SKM-1 treated with dmso at 0.1 percent for 144 hours (cell line): ENCODE measurements around the gene SYNE3.
"Not testable (repeated sequence)": the region's sequence is repeated elsewhere in the genome, so short reads cannot be mapped to it uniquely, and the experiment has no call there.

ENCODE experiments used
- DNase-seq: peaks from one replicate; lab custom pipeline; 2025; ENCODE audit not compliant: unreplicated experiment; lab: John Stamatoyannopoulos, UW

SYNE3 gene

GRCh38 chr14:95523815-95524448, 7.5 kb upstream of the SYNE3 start:
- DNase-seq: no peak

GRCh38 chr14:95523051-95523814, 6.8 kb upstream of the SYNE3 start:
- no peak for DNase-seq

- no peak for DNase-seq
Observed at GRCh38 chr14:95522556-95522955, 6.1 kb upstream of the SYNE3 start.

GRCh38 chr14:95522116-95522515, 5.7 kb upstream of the SYNE3 start:
- DNase-seq: no peak

GRCh38 chr14:95521001-95521400, 4.6 kb upstream of the SYNE3 start:
- no peak for DNase-seq

- no peak for DNase-seq
Observed at GRCh38 chr14:95520346-95520745, 3.9 kb upstream of the SYNE3 start.

GRCh38 chr14:95519699-95520098, 3.2 kb upstream of the SYNE3 start:
- DNase-seq: peak; percentile 66

- no peak for DNase-seq
Observed at GRCh38 chr14:95518045-95518751, 1.7 kb upstream of the SYNE3 start.

GRCh38 chr14:95515596-95516552, 576 bp downstream of the SYNE3 start:
- DNase-seq: peak; percentile 54

- no peak for DNase-seq
Observed at GRCh38 chr14:95515080-95515489, 1.4 kb downstream of the SYNE3 start.

- no peak for DNase-seq
Observed at GRCh38 chr14:95514131-95515079, 2.0 kb downstream of the SYNE3 start.

GRCh38 chr14:95513291-95513690, 3.2 kb downstream of the SYNE3 start:
- DNase-seq: no peak

- DNase-seq: no peak
Observed at GRCh38 chr14:95511687-95512086, 4.8 kb downstream of the SYNE3 start.

GRCh38 chr14:95510804-95511203, 5.6 kb downstream of the SYNE3 start:
- no peak for DNase-seq

- DNase-seq: not testable (repeated sequence)
Observed at GRCh38 chr14:95510344-95510743, 6.1 kb downstream of the SYNE3 start.

- DNase-seq: no peak
Observed at GRCh38 chr14:95509495-95509894, 7.0 kb downstream of the SYNE3 start.

GRCh38 chr14:95508377-95508776, 8.1 kb downstream of the SYNE3 start:
- DNase-seq: no peak

GRCh38 chr14:95507701-95508103, 8.7 kb downstream of the SYNE3 start:
- DNase-seq: no peak

GRCh38 chr14:95507174-95507573, 9.3 kb downstream of the SYNE3 start:
- peak; percentile 66 for DNase-seq
